Activated CD8-positive, alpha-beta memory T cell treated with anti-CD3 and anti-CD28 coated beads, Interleukin-2, amount 50 U/mL, for 24 hours (primary cell): ENCODE results near the gene YBX3.
"Not testable (repeated sequence)": the region's sequence is repeated elsewhere in the genome, so short reads cannot be mapped to it uniquely, and the experiment has no call there.

Experiments used
- DNase-seq: peaks from one replicate; pipeline ENCODE4 v3.0.0-alpha.2; 2020; ENCODE audit errors: extremely low read depth

The YBX3 gene

GRCh38 chr12:10722905-10723746 is at the start of gene YBX3:
Gene YBX3, minus strand, starts transcription at chr12:10723323. Its CDS starts 212 bp downstream, at chr12:10723111.
- peak; percentile 3 for DNase-seq

GRCh38 chr12:10771132-10771733 is 48.1 kb upstream of the YBX3 start:
- DNase-seq = no peak

- DNase-seq = no peak
Observed at GRCh38 chr12:10759657-10760056, 36.5 kb upstream of the YBX3 start.

- DNase-seq = no peak
Observed at GRCh38 chr12:10756194-10756593, 33.1 kb upstream of the YBX3 start.

- no peak for DNase-seq
Observed at GRCh38 chr12:10753059-10753458, 29.9 kb upstream of the YBX3 start.

GRCh38 chr12:10750385-10750727 is 27.2 kb upstream of the YBX3 start:
- DNase-seq = no peak

GRCh38 chr12:10749700-10750384 is 26.7 kb upstream of the YBX3 start:
- DNase-seq = peak; percentile 30

GRCh38 chr12:10747730-10748129 is 24.6 kb upstream of the YBX3 start:
- no peak for DNase-seq

- not testable (repeated sequence) for DNase-seq
Observed at GRCh38 chr12:10743420-10743819, 20.3 kb upstream of the YBX3 start.

- DNase-seq = no peak
Observed at GRCh38 chr12:10741845-10742244, 18.7 kb upstream of the YBX3 start.

GRCh38 chr12:10740182-10740581 is 17.1 kb upstream of the YBX3 start:
- no peak for DNase-seq

GRCh38 chr12:10739157-10740118 is 16.3 kb upstream of the YBX3 start:
- no peak for DNase-seq

GRCh38 chr12:10737249-10737648 is 14.1 kb upstream of the YBX3 start:
- no peak for DNase-seq

- DNase-seq = no peak
Observed at GRCh38 chr12:10736463-10736862, 13.3 kb upstream of the YBX3 start.

GRCh38 chr12:10735428-10735827 is 12.3 kb upstream of the YBX3 start:
- no peak for DNase-seq

GRCh38 chr12:10732549-10732948 is 9.4 kb upstream of the YBX3 start:
- no peak for DNase-seq

- DNase-seq = no peak
Observed at GRCh38 chr12:10732066-10732465, 8.9 kb upstream of the YBX3 start.

GRCh38 chr12:10730559-10730958 is 7.4 kb upstream of the YBX3 start:
- DNase-seq = no peak

- no peak for DNase-seq
Observed at GRCh38 chr12:10728091-10728490, 5.0 kb upstream of the YBX3 start.

- no peak for DNase-seq
Observed at GRCh38 chr12:10726945-10727344, 3.8 kb upstream of the YBX3 start.

GRCh38 chr12:10725003-10725402 is 1.9 kb upstream of the YBX3 start:
- no peak for DNase-seq

GRCh38 chr12:10722502-10722904 is 620 bp downstream of the YBX3 start:
- peak; percentile 29 for DNase-seq
